Keratinocyte (primary cell): ENCODE measurements around the gene NAB1. TPM values are rescaled to one million over a fixed set of nuclear protein-coding genes. Genes with fewer than 3 reads are reported as not detected.

Experiments used
- DNase-seq: peaks from one replicate; pipeline ENCODE4 v3.0.0-alpha.2; 2011; ENCODE audit warnings: low read depth, missing footprints, low spot score
- FAIRE-seq: peaks from 2 replicates; lab custom pipeline; 2011; peaks lifted over from hg19 to GRCh38; lab: Jason Lieb, UNC
- H2AFZ ChIP-seq: 2 replicates; pipeline ENCODE4 v1.6.0; 2012; ENCODE audit warnings: low read length, control low read depth, inconsistent platforms; ENCODE audit not compliant: control insufficient read depth
- H3K27ac ChIP-seq: 2 replicates; pipeline ENCODE4 v1.5.1; 2011; ENCODE audit warnings: low read length; ENCODE audit not compliant: control insufficient read depth, insufficient read depth
- H3K27me3 ChIP-seq: 3 replicates; pipeline ENCODE4 v1.6.0; 2011; ENCODE audit warnings: low read length; ENCODE audit not compliant: control insufficient read depth, insufficient read depth; ENCODE audit errors: extremely low read depth
- H3K36me3 ChIP-seq, 2 experiments: 2 replicates in 1 of 2; 3 replicates in 1 of 2; pipeline ENCODE4 v1.5.1; 2011; ENCODE audit warnings: low read length in 2 of 2, mild to moderate bottlenecking in 1 of 2; ENCODE audit not compliant: control insufficient read depth in 2 of 2, insufficient read depth in 2 of 2; ENCODE audit errors: extremely low read depth in 1 of 2
- H3K4me1 ChIP-seq: 3 replicates; pipeline ENCODE4 v1.5.1; 2011; ENCODE audit warnings: low read length; ENCODE audit not compliant: control insufficient read depth, insufficient read depth; ENCODE audit errors: extremely low read depth
- H3K4me2 ChIP-seq: 3 replicates; pipeline ENCODE4 v1.6.0; 2011; ENCODE audit warnings: low read depth, low read length; ENCODE audit not compliant: control insufficient read depth, insufficient read depth; ENCODE audit errors: extremely low read depth
- H3K4me3 ChIP-seq, 3 experiments: fragments of 200-600 bp in 1 of 3; sonication (generic) in 1 of 3; 2 replicates in 2 of 3; 3 replicates in 1 of 3; pipeline ENCODE4 v1.5.1; 2011 to 2016; ENCODE audit warnings: low read length in 3 of 3, mild to moderate bottlenecking in 3 of 3, control low read depth in 2 of 3, inconsistent platforms in 1 of 3, low read depth in 1 of 3, mixed read lengths in 1 of 3, mixed run types in 1 of 3, moderate library complexity in 1 of 3; ENCODE audit not compliant: control insufficient read depth in 2 of 3, insufficient read depth in 2 of 3; ENCODE audit errors: extremely low read depth in 1 of 3
- H3K79me2 ChIP-seq: 2 replicates; pipeline ENCODE4 v1.6.0; 2012; ENCODE audit warnings: low read length; ENCODE audit not compliant: control insufficient read depth, insufficient read depth
- H3K9ac ChIP-seq: 3 replicates; pipeline ENCODE4 v1.6.0; 2011; ENCODE audit warnings: low read length; ENCODE audit not compliant: control insufficient read depth, insufficient read depth; ENCODE audit errors: extremely low read depth
- H3K9me1 ChIP-seq: 3 replicates; pipeline ENCODE4 v1.6.0; 2011; ENCODE audit warnings: low read length; ENCODE audit not compliant: control insufficient read depth, insufficient read depth; ENCODE audit errors: extremely low read depth
- H3K9me3 ChIP-seq: 2 replicates; pipeline ENCODE4 v1.5.1; 2012; ENCODE audit warnings: low read depth, low read length; ENCODE audit not compliant: control insufficient read depth
- H4K20me1 ChIP-seq: 3 replicates; pipeline ENCODE4 v1.6.0; 2011; ENCODE audit warnings: low read length; ENCODE audit not compliant: control insufficient read depth, insufficient read depth; ENCODE audit errors: extremely low read depth
- CTCF ChIP-seq, 3 experiments: IDR thresholded peaks in 1 of 3; conservative IDR thresholded peaks in 1 of 3; optimal IDR thresholded peaks in 1 of 3; 2 replicates in 2 of 3; 3 replicates in 1 of 3; pipeline versions ENCODE3 to v1.5.1; 2011; ENCODE audit warnings: low read length in 3 of 3, mild to moderate bottlenecking in 3 of 3, moderate library complexity in 2 of 3, control low read depth in 1 of 3, inconsistent platforms in 1 of 3; ENCODE audit not compliant: insufficient read depth in 2 of 3; ENCODE audit errors: extremely low read depth in 1 of 3
- EZH2 ChIP-seq: IDR thresholded peaks from one replicate; pipeline ENCODE4 v1.6.1; 2012; ENCODE audit warnings: inconsistent platforms, mild to moderate bottlenecking, low read length, moderate library complexity
- dilution Hi-C: fragments of 300-500 bp; cut with MboI; formaldehyde crosslinking; loops from one replicate; pipeline ENCODE4 v1.7.0; 2020; ENCODE audit warnings: low sequenced_read_pairs; ENCODE audit not compliant: extremely low pct_ligation_motif_present
- polyA plus RNA-seq, 5 experiments: library from polyadenylated mRNA; depleted of rRNA in 3 of 5; stranded (reverse) in 3 of 5; stranded (forward) in 1 of 5; unstranded in 1 of 5; fragments of >200 nt; gene quantifications; 1 replicate in 1 of 5; 2 replicates in 3 of 5; 3 replicates in 1 of 5; pipeline versions ENCODE4 v1.2.1 to v1.2.3, GENCODE V29; 2011 to 2012; ENCODE audit warnings: missing spikeins in 2 of 5, low read depth in 1 of 5, low replicate concordance in 1 of 5

NAB1 gene
- polyA plus RNA-seq, 1 donor (not counting 4 experiments of a cell fraction or from before 2014, with no cell fraction given), result 24.3 TPM

GRCh38 chr2:190726255-190726654 is 77.4 kb downstream of the NAB1 start:
- no peak for FAIRE-seq
- dilution Hi-C loops, result no loop called here
- H2AFZ ChIP-seq, result no peak overlapping the region
- H3K4me2 ChIP-seq, result no peak overlapping the region
- no peaks in the 10 kb centered on the region for H3K36me3 ChIP-seq
- no peak overlapping the region for H3K27ac ChIP-seq
- H3K4me1 ChIP-seq, result peaks cover 23% of the 10 kb centered on the region
- peaks cover 2% of the 10 kb centered on the region for H3K9me3 ChIP-seq
- H3K79me2 ChIP-seq, result no peaks in the 10 kb centered on the region
- no peak for TF ChIP-seq EZH2
- TF ChIP-seq CTCF (optimal IDR thresholded peaks at IDR 0.05 in 1 of 3, IDR thresholded peaks at IDR 0.05 in 1 of 3, conservative IDR thresholded peaks at IDR 0.05 in 1 of 3; ENCODE audit: extremely low read depth in 1 of 3, insufficient read depth in 2 of 3, low read length in 3 of 3), result no peak
- no peak overlapping the region for H3K9ac ChIP-seq
- no peaks in the 10 kb centered on the region for H3K27me3 ChIP-seq
- H4K20me1 ChIP-seq, result no peaks in the 10 kb centered on the region
- H3K9me1 ChIP-seq, result no peaks in the 10 kb centered on the region
- no peak for DNase-seq
- H3K4me3 ChIP-seq, result no peak overlapping the region

GRCh38 chr2:190736355-190736754 is 87.5 kb downstream of the NAB1 start:
- H3K79me2 ChIP-seq, result no peaks in the 10 kb centered on the region
- no peaks in the 10 kb centered on the region for H3K9me1 ChIP-seq
- H3K9me3 ChIP-seq, result peaks cover 2% of the 10 kb centered on the region
- TF ChIP-seq EZH2 (no peak), CTCF (optimal IDR thresholded peaks at IDR 0.05 in 1 of 3, IDR thresholded peaks at IDR 0.05 in 1 of 3, conservative IDR thresholded peaks at IDR 0.05 in 1 of 3; ENCODE audit: extremely low read depth in 1 of 3, insufficient read depth in 2 of 3, low read length in 3 of 3) (no peak)
- no peaks in the 10 kb centered on the region for H3K27me3 ChIP-seq
- H3K4me3 ChIP-seq, result no peak overlapping the region
- H4K20me1 ChIP-seq, result no peaks in the 10 kb centered on the region
- H3K4me1 ChIP-seq, result no peaks in the 10 kb centered on the region
- H3K36me3 ChIP-seq, result no peaks in the 10 kb centered on the region
- dilution Hi-C loops, result no loop called here
- FAIRE-seq (no peak), DNase-seq (no peak)
- no peak overlapping the region for H2AFZ ChIP-seq
- H3K9ac ChIP-seq, result no peak overlapping the region
- H3K27ac ChIP-seq, result no peak overlapping the region
- H3K4me2 ChIP-seq, result no peak overlapping the region
